GM19351 (cell line): ENCODE results near the gene FRMPD2.
"Not testable (repeated sequence)": the region's sequence is repeated elsewhere in the genome, so short reads cannot be mapped to it uniquely, and the experiment has no call there.

Source experiments
- ATAC-seq: cut with Tn5 transposase; IDR thresholded peaks from one replicate; pipeline ENCODE4 v1.9.1; 2021; ENCODE audit warnings: mild to moderate bottlenecking, moderate library complexity; ENCODE audit not compliant: unreplicated experiment

Gene FRMPD2

GRCh38 chr10:48206482-48207250, 67.8 kb downstream of the FRMPD2 start:
- ATAC-seq: no peak

- ATAC-seq: peak; percentile 82
Measured at GRCh38 chr10:48205918-48206317, 68.6 kb downstream of the FRMPD2 start.

GRCh38 chr10:48199580-48200377, 74.7 kb downstream of the FRMPD2 start:
- no peak for ATAC-seq

GRCh38 chr10:48197236-48197899, 77.1 kb downstream of the FRMPD2 start:
- no peak for ATAC-seq

- ATAC-seq: no peak
Measured at GRCh38 chr10:48195803-48196202, 78.7 kb downstream of the FRMPD2 start.

- no peak for ATAC-seq
Measured at GRCh38 chr10:48194830-48195229, 79.7 kb downstream of the FRMPD2 start.

- ATAC-seq: no peak
Measured at GRCh38 chr10:48193556-48193955, 80.9 kb downstream of the FRMPD2 start.

- no peak for ATAC-seq
Measured at GRCh38 chr10:48192881-48193450, 81.5 kb downstream of the FRMPD2 start.

- ATAC-seq: no peak
Measured at GRCh38 chr10:48187713-48188485, 86.6 kb downstream of the FRMPD2 start.

- no peak for ATAC-seq
Measured at GRCh38 chr10:48187126-48187525, 87.4 kb downstream of the FRMPD2 start.

- not testable (repeated sequence) for ATAC-seq
Measured at GRCh38 chr10:48186264-48186804, 88.2 kb downstream of the FRMPD2 start.

GRCh38 chr10:48184224-48184623, 90.3 kb downstream of the FRMPD2 start:
- no peak for ATAC-seq

GRCh38 chr10:48172715-48173114, 101.8 kb downstream of the FRMPD2 start:
- ATAC-seq: not testable (repeated sequence)

GRCh38 chr10:48160670-48161069, 113.8 kb downstream of the FRMPD2 start:
- not testable (repeated sequence) for ATAC-seq

- not testable (repeated sequence) for ATAC-seq
Measured at GRCh38 chr10:48160163-48160562, 114.3 kb downstream of the FRMPD2 start.

- ATAC-seq: not testable (repeated sequence)
Measured at GRCh38 chr10:48154211-48155140, 120.0 kb downstream of the FRMPD2 start.

GRCh38 chr10:48147643-48148042, 126.9 kb downstream of the FRMPD2 start:
- not testable (repeated sequence) for ATAC-seq

- ATAC-seq: not testable (repeated sequence)
Measured at GRCh38 chr10:48143721-48144642, 130.5 kb downstream of the FRMPD2 start.
